Activated CD4-positive, alpha-beta T cell treated with anti-CD3 and anti-CD28 coated beads, Interleukin-2, amount 50 U/mL, for 16 hours (primary cell): ENCODE measurements around the gene IFNA8.
A peak's percentile ranks its signal among the peaks of the same experiment; 100 is the strongest.
"Not testable (repeated sequence)": the region's sequence is repeated elsewhere in the genome, so short reads cannot be mapped to it uniquely, and the experiment has no call there.

Source experiments
- DNase-seq: peaks from one replicate; pipeline ENCODE4 v3.0.0-alpha.2; 2020

Gene IFNA8

DNA sequence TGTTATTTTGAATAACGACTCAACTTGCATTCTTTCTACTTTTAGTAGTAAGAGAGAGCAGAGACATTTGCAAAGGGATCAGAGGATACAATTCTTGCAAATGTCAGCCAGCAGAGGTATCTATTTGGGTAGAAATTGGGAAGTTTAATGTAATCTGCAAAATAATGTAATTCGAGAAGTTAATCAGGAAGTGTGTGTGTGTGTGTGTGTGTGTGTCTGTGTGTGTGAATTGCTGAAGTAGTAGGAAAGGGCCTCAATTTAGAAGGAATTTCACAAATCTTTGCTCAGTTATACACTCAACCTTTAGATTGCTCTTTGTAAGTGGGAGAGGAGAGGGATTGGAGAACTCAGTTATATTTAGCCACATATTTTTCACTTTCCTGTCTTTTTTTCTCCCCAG, 20.3 kb downstream of the IFNA8 start:
- no peak for DNase-seq

- DNase-seq = no peak
These were observed 23.9 kb downstream of the IFNA8 start for GRCh38 chr9:21432672-21433425.

- DNase-seq = peak; percentile 43
These were observed 25.5 kb downstream of the IFNA8 start for GRCh38 chr9:21434202-21435014.

GRCh38 chr9:21435015-21435383, 26.1 kb downstream of the IFNA8 start:
- not testable (repeated sequence) for DNase-seq

DNA sequence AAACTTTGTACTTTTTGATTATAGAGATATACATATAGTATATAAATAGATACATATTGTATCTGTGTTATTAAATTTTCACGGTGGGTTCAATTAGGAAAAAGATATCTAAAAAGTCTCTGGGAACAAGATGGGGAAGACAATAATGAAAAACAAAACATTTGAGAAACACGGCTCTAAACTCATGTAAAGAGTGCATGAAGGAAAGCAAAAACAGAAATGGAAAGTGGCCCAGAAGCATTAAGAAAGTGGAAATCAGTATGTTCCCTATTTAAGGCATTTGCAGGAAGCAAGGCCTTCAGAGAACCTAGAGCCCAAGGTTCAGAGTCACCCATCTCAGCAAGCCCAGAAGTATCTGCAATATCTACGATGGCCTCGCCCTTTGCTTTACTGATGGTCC, 31.2 kb downstream of the IFNA8 start, which contains the start of gene IFNA1:
Gene IFNA1 (plus strand): TSS at position 301 of the 400 bp plus-strand sequence. CDS start 69 bp downstream, at position 370.
- DNase-seq = no peak

DNA sequence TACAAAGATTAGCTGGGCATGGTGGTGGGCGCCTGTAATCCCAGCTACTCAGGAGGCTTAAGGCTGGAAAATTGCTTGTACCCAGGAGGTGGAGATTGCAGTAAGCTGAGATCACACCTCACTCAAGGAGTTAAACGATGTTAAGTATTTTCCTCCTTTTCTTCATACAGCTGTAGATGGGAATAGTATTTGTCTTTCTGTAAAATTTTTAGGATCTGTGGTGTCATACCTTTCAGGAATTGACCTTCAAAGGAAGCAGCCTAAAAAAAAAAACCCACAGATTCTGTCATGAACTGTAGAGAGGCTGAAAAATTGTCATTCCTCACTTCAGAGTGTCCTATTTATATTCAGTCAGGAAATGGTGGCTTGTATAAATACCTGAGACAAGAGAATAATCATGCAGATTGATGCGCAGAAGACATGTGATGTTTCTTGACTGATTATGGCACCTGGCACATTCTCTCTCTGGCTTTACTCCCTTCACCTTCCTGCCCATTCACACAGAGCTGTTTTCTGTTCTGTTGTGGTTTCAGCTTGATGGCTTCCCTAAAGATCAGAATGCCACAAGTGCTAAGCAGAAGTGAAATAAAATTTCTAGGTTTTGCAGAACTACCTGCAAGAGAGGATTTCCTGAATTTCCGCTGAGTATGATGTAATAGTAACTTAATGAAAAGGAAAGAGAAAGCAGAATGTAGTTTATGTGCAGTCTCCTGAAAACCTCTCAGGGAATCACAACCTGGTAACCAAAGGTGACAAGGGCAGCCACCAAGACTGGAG, 35.1 kb downstream of the IFNA8 start:
- DNase-seq = peak; percentile 11

DNA sequence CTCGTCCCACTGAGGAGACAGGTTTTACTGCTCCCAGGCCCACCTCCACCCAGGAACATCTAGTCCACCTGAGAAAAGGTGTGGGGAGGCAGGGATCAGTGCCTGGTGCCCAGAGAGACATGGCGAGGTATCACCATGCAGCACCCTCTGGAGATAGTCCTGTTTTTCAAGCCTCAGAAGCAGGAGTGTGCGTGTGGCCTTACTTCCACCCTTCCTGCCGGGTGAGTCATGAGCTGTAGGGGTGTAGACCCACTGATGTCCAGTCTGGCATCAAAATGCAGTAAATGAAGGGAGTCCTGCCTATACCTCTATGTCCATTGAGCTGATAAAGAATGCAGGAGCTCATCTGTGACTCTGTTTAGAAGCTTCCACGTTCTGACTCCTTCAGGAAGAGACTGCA, 40.4 kb downstream of the IFNA8 start:
- not testable (repeated sequence) for DNase-seq

DNA sequence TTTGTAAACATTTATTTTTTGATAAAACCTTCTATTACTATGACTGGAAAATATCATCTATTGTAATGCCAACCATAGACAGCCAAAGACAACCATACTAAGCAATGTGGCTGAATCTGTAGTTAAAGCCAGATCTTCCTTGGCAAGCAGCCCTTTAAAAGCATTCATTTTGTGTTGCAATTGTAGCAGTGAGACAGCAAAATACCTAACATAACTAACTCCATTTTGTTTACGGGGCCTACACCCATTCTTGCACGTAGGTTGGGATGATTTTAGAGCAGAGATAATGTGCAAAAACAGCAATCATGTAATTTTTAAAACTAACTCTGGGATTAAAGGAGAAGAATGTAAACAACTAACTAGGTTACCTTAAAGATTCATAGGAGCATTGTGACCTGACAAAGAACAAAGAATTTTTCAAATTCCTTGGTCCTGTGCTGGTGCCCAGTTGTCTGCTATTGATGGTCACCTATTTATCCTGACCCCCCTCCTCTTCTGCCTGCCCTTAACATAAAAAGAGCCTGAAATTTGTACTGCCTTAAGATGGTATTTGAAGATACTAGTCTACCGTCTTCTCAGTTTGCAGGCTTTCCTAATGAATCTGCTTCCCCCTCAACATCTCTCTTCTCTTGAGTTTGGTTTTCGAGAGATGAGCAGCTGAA, 41.9 kb downstream of the IFNA8 start:
- DNase-seq = no peak

DNA sequence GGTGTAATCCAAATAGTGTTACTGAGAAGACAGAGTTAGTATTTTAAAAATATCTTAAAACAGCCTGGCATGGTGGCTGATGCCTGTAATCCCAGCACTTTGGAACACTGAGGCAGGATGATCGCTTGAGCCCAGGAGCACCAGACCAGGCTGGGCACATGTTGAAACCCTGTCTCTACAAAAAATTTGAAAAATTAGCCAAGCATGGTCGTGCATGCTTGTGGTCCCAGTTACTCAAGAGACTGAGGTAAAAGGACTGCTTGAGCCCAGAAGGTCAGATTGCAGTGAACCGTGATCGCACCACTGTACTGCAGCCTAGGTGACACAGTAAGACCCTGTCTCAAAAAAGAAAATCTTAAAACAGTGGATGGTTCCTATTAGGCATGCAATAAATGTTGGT, 43.8 kb downstream of the IFNA8 start:
- DNase-seq = no peak

- DNase-seq = no peak
These were observed 45.2 kb downstream of the IFNA8 start for GRCh38 chr9:21454149-21454548.

DNA sequence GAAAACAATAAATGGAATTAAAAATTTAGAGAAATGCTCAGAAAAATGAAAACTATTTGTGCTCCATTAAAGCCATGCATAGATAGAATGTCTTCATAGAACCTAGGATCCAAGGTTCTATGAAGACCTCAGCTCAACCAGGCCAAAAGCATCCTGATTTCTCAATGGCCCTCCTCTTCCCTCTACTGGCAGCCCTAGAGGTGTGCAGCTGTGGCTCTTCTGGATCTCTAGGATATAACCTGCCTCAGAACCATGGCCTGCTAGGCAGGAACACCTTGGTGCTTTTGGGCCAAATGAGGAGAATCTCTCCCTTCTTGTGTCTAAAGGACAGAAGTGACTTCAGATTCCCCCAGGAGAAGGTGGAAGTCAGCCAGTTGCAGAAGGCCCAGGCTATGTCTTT, 46.4 kb downstream of the IFNA8 start:
- no peak for DNase-seq
